HPDE6-E6E7 (cell line): Measurements from ENCODE around the gene VEZT.
"Not testable (repeated sequence)": the region's sequence is repeated elsewhere in the genome, so short reads cannot be mapped to it uniquely, and the experiment has no call there.

Experiments used
- DNase-seq: peaks from one replicate; pipeline ENCODE4 v3.0.0; 2011; ENCODE audit warnings: missing footprints; ENCODE audit errors: extremely low spot score

VEZT gene

GRCh38 chr12:95224202-95225170 is 6.9 kb downstream of the VEZT start:
- peak; percentile 15 for DNase-seq

- no peak for DNase-seq
Measured at GRCh38 chr12:95225645-95226212, 8.1 kb downstream of the VEZT start.

DNA sequence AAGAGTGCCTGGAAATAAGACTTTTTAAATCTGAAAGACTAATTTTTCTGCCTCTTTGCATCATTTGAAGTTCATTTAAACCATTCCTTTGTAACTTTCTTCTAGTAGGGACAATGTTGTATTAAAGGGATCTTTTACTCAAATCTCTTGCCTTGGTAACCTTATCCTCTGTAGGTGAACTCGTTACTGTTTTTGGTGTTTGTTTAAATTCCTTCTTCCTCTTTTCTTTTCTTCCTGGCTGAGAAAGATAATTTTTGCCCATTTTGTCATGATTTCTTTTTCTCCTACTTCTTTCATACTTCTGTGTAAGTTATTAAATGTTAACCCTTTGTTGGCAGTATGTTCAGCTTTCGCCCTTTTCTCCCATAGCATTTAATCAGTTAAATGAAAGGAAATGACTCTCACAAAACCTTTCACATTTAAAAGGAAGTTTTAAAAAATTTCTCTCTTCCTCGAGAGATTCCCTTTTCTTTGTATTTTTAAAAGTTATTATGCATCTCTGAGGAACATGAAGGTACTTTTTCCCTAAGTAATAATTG is 10.3 kb downstream of the VEZT start:
- no peak for DNase-seq

- no peak for DNase-seq
Measured at GRCh38 chr12:95228617-95229016, 11.0 kb downstream of the VEZT start.

GRCh38 chr12:95229636-95230035 is 12.0 kb downstream of the VEZT start:
- no peak for DNase-seq

GRCh38 chr12:95230313-95230712 is 12.7 kb downstream of the VEZT start:
- no peak for DNase-seq

DNA sequence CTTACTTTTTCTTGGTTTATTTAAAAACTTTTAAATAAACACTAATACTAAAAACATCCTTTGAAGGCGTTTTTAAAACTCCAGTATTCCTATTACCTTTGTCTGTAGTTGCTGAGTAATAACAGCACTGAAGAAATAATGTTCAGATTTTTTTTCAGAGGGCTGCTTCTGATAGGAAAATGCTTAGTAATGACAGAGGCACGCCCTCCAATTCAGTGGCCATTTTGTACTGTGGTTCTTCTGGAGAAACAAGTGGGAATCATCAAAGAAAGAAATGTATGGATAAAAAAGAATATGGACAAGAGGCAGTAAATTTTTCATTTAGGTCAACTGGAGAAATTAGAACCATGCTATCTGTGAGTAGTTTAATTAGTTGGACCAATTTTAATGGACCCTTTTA is 13.6 kb downstream of the VEZT start:
- no peak for DNase-seq

- not testable (repeated sequence) for DNase-seq
Measured at GRCh38 chr12:95234187-95234586, 16.6 kb downstream of the VEZT start.

DNA sequence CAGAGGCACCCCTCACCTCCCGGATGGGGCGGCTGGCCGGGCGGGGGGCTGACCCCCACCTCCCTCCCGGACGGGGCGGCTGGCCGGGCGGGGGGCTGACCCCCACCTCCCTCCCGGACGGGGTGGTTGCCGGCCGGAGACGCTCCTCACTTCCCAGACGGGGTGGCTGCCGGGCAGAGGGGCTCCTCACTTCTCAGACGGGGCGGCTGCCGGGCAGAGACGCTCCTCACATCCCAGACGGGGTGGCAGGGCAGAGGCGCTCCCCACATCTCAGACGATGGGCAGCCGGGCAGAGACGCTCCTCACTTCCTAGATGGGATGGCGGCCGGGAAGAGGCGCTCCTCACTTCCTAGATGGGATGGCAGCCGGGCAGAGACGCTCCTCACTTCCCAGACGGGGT is 18.0 kb downstream of the VEZT start:
- DNase-seq, result not testable (repeated sequence)

GRCh38 chr12:95237315-95237714 is 19.7 kb downstream of the VEZT start:
- no peak for DNase-seq

- DNase-seq, result no peak
Measured at GRCh38 chr12:95238150-95238549, 20.5 kb downstream of the VEZT start.

DNA sequence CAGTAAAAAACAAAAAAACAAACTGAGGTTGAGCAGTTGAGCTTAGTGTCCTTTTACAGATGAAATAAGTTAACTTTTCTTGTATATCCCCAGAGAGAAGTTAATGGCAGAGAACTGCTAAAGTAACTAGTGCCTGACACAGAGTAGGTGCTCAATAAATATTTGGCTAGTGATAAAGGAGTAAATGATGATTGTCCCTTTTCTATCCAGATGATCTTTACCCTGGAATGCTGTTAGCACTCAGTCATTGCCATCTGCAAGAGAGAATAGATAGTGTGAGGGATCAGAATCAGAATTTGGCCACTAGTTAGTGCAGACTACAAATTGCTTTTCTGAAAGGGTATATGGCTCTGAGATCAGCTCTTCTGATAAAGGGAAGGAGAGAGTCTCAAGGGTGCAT is 21.6 kb downstream of the VEZT start:
- DNase-seq, result no peak

GRCh38 chr12:95239835-95240234 is 22.2 kb downstream of the VEZT start:
- DNase-seq, result not testable (repeated sequence)

- DNase-seq, result no peak
Measured at GRCh38 chr12:95240556-95240955, 22.9 kb downstream of the VEZT start.

DNA sequence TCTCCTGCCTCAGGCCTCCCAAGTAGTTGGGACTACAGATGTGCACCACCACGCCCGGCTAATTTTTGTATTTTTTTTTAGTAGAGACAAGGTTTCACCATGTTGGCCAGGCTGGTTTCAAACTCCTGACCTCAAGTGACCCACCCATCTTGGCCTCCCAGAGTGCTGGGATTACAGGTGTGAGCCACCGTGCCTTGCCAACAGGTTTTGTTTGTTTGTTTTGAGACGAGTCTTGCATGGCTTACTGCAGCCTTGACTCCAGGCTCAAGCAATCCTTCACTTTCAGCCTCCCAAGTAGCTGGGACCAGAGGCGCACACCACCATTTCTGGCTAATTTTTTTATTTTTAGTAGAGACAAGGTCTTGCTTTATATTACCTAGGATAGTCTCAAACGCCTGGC is 23.5 kb downstream of the VEZT start:
- DNase-seq, result not testable (repeated sequence)

DNA sequence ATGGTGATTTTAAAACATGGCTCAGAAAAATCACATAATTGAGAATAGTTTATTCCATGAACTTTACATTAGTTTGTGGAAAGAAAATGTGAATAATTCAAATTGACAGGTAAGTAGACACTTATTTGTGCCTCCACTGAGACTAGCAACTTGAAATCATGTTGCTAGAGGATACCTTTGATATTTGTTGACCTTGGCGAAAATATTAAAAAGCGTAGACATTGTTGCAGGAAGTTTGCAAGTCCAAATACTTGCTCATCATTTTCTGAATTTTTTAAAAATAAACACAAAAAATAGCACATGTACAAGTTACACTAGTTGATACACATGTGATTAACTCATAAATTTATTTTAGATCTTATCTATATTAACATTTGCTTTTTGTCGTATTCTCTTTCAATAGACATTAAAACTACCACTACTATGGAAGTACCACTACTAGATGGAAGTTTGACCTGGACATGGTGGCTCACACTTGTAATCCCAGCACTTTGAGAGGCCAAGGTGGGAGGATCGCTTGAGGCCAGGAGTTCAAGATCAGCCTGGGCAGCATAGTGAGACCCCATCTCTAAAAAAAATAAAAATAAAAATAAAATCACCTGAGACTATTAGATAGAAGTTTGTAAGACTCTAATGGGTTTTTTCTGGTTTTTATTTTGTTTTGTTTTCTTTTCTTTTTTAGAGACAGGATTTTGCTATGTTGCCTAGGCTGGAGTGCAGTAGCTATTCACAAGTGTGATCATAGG is 24.3 kb downstream of the VEZT start:
- DNase-seq, result no peak

DNA sequence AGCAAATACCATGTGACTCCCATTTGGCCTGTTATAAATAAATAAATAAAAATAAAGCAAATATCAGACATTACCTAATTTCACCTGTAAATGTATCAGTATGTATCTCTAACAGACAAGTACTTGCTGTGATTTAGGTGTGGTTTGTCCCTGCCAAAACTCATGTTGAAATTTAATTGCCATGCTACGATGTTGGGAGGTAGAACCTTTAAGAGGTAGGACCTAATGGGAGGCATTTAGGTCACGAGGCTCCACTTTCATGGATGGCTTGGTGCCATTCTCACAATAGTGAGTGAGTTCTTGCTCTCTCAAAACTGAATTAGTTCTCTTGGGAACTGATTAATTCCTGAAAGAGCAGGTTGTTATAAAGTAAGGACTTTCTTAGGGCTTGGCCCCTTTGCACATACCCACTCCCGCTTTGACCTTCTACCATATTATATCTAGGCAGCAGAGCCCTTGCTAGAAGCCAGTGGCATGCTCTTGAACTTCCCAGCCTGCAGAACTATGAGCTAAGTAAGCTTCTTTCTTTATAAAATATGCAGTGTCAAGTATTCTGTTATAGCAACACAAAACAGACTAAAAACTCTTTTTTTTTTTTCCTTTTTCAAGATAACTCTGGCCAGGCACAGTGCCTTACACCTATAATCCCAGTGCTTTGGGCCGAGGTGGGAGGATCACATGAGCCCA is 26.0 kb downstream of the VEZT start:
- no peak for DNase-seq

- no peak for DNase-seq
Measured at GRCh38 chr12:95244350-95244749, 26.7 kb downstream of the VEZT start.

- no peak for DNase-seq
Measured at GRCh38 chr12:95248095-95248494, 30.5 kb downstream of the VEZT start.

DNA sequence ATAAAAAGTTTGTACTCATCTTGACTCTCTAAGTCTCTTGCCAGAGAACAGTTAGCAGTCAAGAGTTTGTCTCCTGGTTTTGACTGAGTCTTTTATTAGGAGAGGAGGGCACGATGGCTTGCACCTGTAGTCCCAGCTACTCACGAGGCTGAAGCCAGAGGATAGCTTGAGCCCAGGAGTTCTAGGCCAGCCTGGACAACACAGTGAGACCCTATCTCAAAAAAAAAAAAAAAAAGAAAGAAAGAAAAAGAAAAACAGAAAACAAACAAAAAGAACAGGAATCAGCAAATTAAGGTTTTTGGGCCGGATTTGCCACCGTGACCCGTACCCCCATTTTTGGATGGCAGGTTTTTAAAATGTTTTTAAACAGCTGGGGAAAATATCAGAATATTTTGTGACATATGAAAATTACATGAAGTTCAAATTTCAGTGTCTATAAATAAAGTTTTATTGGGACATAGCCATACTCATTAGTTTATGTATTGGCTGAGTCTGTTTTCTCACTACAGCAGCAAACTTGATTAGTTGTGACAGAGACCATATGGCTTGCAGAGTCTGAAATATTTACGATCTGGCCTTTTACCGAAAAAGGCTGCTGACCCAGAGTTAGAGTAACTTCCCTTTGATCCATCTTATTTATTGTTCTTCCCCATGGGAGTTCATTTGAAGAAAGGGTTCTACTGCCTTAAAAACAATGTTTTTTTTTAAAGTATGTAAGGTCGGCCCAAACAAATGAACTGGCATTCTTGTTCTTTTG is 31.2 kb downstream of the VEZT start:
- no peak for DNase-seq

- no peak for DNase-seq
Measured at GRCh38 chr12:95253386-95253785, 35.8 kb downstream of the VEZT start.
